HG02759 (cell line): ENCODE measurements around the gene C1QTNF5.

ENCODE experiments used
- ATAC-seq: cut with Tn5 transposase; IDR thresholded peaks from one replicate; pipeline ENCODE4 v1.9.1; 2021; ENCODE audit warnings: mild to moderate bottlenecking, moderate library complexity; ENCODE audit not compliant: unreplicated experiment

The C1QTNF5 gene

DNA sequence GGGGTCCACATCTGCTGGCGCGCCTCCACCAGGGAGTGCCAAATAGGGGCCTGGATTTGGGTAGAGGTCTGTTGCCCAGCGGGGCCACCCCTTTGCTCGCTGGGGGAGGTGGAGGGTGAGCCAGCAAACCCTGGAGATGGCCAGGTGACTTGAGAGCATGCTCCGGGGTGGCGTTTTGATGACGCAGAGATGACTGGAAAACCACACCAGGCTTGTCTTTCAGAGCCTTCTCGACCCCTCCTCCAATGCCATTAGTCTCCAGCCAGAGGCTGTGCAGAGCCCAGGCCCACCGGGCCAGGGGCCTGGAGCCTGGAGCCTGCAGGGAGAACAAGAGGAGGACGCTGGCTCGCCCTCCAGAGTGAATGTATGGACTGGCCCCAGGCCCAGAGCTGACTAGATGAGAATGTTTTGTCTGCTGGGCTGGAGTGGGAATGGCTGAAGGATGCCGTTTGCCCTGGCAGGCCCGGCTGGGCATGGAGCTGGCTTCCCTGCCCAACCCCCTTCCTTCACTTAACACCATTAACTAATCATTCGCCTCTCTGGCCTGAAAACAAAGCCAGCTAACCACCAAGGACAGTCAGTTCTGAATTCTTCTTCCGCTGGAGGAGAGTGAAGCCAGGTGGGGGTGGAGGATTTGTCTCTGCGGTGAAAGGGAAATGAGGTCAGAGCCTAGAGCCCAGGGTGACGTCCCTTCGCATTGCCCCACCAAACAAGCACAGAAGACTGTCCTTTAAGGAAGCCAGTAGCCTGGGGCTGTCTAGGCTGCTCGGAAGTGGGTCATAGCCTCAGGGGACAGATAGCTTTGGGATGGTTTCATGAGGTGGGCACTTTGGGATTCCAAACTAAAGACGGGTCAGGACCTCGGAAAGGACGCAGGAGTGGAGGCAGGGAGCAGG lies 22.2 kb downstream of the C1QTNF5 start:
- ATAC-seq, result no peak

DNA sequence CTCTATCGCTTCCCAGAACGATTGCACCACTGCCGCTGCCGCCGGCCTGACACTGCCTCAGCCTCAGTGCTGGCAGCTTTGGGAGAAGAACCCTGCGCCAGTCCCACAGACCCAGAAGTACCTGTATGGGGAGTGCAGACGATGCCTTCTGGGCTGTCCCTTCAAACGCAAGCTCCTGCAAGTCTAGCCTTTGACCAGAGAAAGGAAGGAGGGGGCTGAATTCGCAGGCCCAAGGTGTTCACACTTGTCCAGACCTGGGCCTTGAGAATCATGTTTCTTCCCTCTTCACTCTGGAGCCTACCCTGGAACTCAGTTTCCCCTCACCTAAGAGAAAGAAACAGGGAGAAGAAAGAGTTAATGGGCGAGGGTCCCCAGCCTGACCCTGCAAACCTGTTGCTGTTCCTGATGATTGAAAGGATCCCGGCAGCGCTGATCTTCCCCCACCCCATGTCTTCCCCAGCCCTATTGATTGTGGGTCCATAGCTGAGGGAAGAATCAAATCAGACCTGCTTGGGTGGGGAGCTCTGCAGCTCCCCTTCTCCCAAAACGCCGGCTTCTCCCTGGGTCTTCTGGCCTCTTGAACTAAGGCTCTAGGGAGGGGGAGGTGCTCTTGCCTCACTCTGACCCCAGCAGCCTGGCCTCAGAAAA lies 23.0 kb downstream of the C1QTNF5 start:
- ATAC-seq, result no peak

DNA sequence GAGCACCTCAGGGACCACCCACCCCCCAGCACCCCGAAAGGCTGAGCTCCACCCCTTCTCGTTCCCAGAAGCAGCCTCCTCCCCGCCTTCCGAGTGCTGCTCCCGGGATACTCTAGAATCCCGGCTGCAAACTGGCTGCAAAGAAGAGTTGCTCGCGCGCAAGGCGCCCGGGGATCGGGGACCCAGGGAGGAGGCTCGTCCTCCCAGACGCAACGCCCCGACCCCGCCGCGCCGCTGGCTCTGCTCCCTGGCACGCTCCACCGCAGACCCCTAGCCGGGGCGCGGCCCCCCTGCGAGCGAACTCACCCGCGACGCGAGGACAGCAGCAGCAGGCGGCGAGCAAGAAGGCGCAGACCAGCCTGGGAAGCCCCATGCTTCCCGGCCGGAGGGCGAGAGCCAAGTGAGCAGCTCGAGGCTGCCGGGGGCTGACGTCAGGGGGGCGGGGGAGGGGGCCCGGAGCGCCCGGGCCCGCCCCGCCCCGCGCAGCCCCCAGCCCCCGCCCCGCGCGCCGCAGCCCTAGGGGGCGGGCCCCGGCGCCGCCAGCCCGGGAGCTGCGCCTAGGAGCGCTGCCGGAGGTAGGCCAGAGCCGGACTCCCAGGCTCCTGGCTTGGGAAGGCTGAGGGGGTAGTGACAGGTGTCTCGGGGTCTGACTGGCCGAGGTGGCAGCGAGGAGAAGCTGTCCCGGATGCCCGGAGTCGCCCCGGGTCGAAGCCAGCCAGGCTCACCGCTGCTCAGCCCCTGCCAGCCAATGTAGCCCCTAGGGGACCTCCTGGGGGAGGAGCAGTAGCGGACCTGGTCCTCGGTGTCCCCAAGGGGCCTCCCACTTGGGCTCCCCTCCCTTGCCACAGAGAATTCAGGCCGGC lies 23.7 kb downstream of the C1QTNF5 start, which contains the start of gene MCAM:
MCAM (minus strand) TSS at position 402 of the 863 bp plus-strand sequence; CDS start at position 373, 29 bp downstream.
- ATAC-seq, result no peak

- no peak for ATAC-seq
These were observed 24.5 kb downstream of the C1QTNF5 start for GRCh38 chr11:119316016-119316728.

DNA sequence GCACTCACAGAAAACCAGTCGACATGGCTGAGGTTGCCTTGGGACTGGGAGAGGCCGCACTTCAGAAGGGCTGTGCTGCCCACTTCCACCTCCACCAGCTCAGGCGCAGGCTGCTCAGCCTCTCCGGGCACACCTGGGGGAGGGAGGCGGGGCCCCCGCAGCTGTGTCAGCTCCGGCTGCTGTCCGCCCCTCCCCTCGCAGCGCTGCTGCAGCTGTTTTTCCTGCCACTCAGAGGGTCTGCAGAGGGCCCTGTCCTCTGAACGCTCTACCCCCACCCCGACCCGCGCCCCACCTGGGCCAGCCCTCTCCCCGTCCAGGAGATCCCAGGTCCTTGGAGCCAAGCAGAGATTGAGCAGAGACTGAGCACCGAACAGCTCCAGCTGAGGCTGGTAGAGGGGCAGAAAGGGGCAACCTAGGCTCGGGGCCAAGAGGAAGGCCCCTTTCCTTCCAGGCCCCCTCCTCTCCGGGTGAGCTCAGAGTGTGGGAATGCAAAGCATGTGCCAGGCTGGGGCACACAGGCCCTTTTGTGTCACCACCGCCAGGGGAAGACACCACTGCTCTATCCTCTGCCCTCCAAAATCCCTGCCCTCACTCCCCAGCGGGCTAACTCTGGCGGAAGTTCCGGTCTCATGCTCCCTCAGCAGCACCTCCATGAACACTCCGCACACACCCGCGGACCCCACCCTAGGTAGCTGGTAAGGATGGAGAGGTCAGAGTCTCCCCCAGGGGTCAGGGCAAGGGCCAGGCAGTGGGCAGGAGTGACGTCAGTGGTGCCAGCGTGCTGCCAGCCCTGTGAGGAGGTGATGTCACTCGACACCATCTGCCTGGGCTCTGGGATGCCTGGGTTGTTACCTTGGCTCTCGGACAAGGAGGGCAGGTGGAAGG lies 25.3 kb downstream of the C1QTNF5 start:
- peak; percentile 48 for ATAC-seq

DNA sequence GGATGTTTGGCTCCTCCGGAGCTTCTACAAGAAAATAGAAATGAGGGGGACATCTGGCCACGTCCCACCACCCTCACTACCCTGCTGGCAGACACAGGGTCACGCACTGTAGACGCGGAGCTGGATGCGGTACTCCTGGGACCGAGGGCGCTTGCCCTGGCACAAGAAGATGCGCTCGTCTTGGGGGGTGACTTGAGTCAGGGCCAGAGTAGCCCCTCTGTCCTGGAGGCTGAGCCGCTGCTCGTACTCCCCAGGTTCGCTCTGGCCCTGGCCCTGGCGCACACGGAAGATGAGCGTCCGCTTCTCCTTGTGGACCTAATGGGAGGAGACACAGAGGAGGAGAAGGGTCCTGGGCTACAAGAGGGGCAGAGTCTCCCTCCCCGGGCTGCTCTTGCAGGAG lies 26.0 kb downstream of the C1QTNF5 start:
- no peak for ATAC-seq

GRCh38 chr11:119310682-119311052 lies 30.0 kb downstream of the C1QTNF5 start:
- no peak for ATAC-seq

- ATAC-seq, result no peak
These were observed 30.6 kb downstream of the C1QTNF5 start for GRCh38 chr11:119309953-119310681.

DNA sequence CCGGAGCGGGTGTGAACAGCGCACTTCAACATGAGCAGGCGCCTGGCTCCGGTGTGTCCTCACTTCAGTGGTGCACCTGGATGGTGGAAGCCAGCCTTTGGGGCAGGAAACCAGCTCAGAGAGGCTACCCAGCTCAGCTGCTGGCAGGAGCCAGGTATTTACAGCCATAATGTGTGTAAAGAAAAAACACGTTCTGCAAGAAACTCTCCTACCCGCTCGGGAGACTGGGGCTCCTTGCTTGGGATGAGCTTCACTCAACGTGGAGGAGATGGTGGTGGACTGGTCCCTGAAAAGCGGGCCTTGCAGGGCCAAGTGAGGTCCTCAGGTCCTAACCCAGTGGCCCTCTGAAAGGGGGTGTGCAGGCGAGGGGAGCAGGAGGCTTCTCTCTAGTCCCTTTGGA lies 31.3 kb downstream of the C1QTNF5 start:
- ATAC-seq, result no peak

- no peak for ATAC-seq
These were observed 32.7 kb downstream of the C1QTNF5 start for GRCh38 chr11:119307974-119308373.

GRCh38 chr11:119307219-119307618 lies 33.5 kb downstream of the C1QTNF5 start:
- no peak for ATAC-seq

DNA sequence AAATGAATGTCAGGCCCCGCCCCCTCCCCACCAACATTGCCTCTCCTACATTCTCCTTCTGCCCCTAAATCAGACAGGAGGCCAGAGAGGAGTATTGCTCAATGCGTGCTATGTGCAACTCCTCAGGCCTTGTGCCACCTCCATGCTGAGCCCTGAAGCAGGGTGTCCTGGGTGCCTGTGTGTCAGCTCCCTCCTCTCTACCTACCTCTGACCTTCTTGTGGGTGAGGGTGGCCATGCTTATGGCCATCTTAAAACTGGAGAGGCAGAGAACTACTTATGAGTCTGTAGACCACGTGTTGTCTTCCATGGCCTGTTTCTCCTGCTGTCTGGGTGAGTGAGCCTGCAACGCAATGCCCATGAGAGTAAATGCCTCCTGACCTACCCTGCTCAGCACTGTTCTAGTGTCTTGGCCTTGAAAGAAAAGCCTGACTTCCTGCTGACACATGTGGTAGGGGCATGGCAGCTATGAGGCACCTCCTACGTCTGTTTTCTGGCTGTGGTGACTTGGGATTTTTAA lies 34.3 kb downstream of the C1QTNF5 start:
- ATAC-seq, result no peak

- no peak for ATAC-seq
These were observed 34.9 kb downstream of the C1QTNF5 start for GRCh38 chr11:119305556-119306372.

DNA sequence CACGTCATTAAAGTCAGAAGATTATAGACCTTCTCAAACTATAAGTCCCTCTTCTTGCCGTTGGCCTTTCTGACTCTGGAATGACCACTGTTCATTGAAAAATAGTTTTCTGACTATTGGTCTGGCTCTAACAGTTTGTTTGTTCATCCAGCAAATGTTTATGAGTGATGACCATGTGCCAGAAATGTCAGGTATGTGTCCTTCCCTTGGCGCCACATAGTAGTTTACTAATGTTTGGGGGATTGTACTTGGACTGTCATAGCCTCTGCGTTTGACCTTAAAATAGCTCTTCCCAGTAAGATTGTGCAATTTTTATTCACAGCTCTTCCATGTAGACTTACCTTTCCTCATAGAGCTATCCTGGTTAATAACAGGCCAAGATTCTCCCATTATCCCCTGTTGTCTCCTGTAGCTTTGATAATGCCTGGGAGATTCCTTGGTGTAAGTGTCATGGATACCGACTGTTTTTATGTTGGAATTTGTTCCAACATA lies 37.4 kb downstream of the C1QTNF5 start:
- no peak for ATAC-seq

DNA sequence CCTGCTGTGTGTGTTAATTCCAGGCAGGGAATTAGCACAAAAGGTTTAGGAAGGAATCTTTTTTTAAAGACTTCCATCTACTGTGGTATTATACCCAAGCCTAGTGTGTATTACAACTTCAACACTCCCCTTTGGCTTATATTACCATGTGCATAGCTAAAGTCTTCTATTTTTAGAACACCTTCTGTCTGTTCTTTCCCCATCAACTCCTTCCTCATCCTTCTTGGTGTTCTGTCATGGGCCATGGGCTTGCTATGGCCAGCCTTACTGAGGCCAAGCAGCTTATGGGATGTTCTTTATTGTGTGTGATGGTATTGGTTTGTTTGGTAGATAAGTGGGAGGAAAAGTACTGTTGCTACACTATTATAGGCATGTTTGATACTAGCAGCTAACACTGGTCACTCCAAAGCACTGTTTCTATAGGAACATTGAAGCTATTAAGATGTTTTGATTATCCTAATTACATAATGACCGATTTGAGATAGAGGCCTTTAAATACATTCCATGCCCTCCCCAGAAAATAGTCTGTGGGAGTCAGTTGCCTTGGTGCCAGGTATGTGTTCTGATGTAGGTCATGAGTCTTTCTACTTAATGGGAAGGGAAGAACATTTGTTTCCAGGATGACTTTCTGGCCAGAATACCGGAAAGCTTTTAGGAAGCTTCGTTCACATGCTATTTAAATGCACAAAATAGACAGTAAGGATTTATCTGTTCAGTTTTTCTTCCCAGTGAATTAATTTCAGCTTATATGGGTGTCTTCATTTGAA lies 40.3 kb downstream of the C1QTNF5 start:
- ATAC-seq, result no peak

- no peak for ATAC-seq
These were observed 41.3 kb downstream of the C1QTNF5 start for GRCh38 chr11:119299416-119299815.

DNA sequence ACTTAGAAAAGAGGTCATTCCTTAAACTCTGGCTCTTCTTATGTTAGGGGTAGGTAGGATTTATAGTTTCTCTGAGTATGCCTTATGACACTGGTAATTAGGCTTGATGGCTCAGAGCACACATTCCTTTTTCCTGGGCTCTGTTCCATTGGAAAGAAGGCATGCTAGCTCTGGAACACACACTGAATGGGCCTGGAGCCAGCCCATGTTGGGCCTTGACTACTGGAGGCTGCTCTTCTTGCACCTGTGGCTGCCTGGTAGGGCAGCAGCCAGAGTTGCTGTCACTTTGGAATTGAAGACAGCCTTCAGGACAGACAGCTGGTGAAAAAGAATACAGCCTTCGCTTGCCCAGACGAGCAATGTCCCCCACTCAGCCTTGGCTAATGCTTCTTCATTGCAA lies 42.0 kb downstream of the C1QTNF5 start:
- no peak for ATAC-seq
